Activated CD8-positive, alpha-beta memory T cell treated with anti-CD3 and anti-CD28 coated beads for 48 hours (primary cell): ENCODE results near the gene STRC.
"Not testable (repeated sequence)": the region's sequence is repeated elsewhere in the genome, so short reads cannot be mapped to it uniquely, and the experiment has no call there.

Experiments
- DNase-seq, 3 experiments: peaks; one replicate each; pipeline ENCODE4 v3.0.0-alpha.2; 2020; ENCODE audit warnings: low read depth in 2 of 3, low spot score in 2 of 3

STRC gene

DNA sequence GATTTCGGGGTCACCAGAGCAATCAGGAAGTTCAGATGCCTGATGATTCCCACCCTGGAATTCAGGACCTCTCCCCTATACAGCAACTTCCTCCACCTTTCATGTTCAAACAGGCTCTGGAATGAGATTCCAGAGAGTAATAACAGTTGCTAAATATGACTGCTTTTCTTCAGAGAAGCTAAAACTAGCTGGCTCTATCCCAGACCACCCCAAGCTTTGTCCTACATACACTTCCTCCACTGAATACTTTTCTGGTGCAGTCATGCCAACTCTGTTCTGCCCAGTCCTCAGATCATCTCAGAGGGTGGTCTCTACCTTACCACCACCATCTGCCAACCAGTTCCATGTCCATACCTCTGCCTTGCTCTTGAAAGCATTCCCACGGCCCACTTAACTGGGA lies 52.0 kb downstream of the STRC start:
- DNase-seq, result not testable (repeated sequence)

DNA sequence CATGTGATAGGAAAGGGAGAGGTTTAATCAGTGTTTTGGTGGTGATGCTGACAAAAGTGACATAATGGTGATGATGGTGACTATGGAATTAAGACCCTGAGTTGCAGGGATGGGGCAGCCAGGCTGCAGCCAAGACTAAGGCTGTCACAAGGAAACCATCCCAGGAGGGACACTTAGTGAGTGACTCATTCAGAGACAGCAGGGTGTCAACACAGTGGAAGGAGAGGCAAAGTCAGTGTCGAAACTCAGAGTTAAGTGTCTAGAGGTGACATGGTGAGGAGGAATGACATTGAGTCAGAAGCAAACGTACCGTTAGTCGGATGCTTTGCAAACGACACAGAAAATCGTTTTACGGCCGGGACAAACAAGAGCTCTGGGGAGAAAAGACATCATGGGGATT lies 54.8 kb downstream of the STRC start:
- not testable (repeated sequence) for DNase-seq

DNA sequence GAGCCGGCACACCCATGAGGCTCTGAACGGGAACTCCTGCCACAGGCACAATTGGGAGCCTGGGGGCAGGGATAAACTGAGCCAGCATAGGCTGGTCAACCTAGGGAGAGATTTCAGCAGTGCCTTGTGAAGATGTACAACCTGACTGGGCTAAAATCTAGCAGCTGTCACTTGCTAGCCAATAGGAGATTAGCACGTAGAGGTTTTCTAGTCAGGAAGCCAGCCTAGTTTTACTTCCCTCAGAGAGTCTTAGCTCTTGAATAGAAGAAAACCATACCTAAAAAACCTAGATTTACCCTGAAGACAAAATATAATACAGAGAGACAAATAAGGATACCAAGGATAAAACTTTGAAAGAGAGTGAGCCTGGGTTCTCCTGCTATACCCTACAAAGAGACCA lies 55.8 kb downstream of the STRC start:
- DNase-seq, result not testable (repeated sequence)

DNA sequence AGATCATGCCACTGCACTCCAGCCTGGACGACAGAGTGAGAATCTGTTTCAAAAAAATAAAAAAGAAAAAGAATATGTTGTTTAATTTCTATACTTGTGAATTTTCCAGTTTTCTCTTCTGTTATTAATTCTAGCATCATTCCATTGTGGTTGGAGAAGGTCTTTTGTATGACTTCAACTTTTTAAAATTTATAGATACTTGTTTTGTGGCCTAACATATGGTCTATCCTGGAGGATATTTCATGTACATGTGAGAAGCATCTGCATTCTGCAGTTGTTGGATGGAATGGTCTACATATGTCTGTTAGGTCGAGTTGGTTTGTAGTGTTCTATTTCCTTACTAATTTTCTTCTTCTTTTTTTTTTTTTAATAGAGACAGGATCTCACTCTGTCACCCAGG lies 65.6 kb downstream of the STRC start:
- no peak for DNase-seq

DNA sequence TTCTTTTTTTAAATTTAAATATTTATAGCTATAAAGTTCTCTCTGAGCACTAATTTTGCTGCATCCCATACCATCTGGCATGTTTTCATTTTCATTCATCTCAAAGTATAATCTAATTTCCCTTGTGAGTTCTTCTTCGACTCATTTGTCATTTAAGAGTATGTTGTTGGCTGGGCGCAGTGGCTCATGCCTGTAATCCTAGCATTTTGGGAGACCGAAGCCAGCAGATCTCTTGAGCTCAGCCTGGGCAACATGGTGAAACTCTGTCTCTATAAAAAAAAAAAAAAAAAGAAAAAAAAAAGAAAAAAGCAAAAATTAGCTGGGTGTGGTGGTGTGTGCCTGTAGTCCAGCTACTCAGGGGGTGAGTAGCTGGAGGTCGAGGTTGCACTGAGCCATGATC lies 66.3 kb downstream of the STRC start:
- DNase-seq, result no peak

DNA sequence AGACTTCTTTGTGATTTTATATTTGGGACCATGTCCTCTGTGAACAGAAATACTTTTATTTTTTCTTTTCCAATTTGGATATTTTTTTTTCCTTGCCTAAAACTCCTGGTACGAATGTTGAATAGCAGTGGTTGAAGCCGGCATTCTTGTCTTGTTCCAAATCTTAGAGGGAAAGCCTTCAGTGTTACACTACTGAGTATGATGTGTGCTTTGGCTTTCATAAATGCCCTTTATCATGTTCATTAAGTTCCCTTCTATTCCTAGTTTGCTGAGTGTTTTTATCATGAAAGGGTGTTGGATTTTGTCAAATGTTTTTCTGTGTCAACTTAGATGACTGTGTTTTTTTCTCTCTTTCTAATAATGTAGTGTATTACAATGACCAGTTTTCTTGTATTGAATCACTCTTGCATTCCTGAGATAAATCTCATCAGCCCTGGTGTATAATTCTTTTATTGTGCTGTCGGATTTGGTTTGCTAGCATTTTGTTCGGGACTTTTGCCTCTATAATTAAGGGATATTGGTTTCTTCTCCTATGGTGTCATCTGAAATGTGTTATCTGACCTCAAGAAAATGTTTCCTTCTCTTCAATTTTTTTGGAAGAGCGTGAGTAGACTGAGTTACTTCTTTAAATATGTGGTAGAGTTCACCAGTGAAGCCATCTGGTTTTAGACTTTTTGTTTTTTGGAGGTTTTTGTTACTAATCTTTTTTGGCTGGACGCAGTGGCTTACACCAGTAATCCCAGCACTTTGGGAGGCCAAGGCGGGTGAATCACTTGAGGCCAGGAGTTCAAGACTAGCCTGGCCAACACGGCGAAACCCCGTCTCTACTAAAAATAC lies 67.9 kb downstream of the STRC start:
- DNase-seq, result no peak
